Transverse colon (tissue), 4 donors: ENCODE measurements around the gene PGM1. TPM values are rescaled to one million over a fixed set of nuclear protein-coding genes. Genes with fewer than 3 reads are reported as not detected.

ENCODE experiments used
- DNase-seq: peaks from one replicate; pipeline ENCODE4 v3.0.0-alpha.2; 2019
- H3K27ac ChIP-seq, 4 donors: fragments of 200-600 bp; sonication (generic); 2 replicates each; pipeline ENCODE4 v1.5.1; 2016 to 2018; ENCODE audit warnings: inconsistent platforms in 4 of 4
- H3K27me3 ChIP-seq: fragments of 200-600 bp; sonication (generic); 2 replicates; pipeline ENCODE4 v1.5.1; 2017; ENCODE audit warnings: inconsistent platforms
- H3K36me3 ChIP-seq, 4 donors: fragments of 200-600 bp; sonication (generic); 2 replicates each; pipeline ENCODE4 v1.5.1; 2017 to 2019; ENCODE audit warnings: inconsistent platforms in 4 of 4
- H3K4me1 ChIP-seq, 4 donors: fragments of 200-600 bp; sonication (generic); 2 replicates each; pipeline ENCODE4 v1.5.1; 2017 to 2020; ENCODE audit warnings: inconsistent platforms in 4 of 4
- H3K4me3 ChIP-seq, 4 donors: fragments of 200-600 bp; sonication (generic); 1 replicate in 1 of 4; 2 replicates in 3 of 4; pipeline versions ENCODE4 v1.5.1 to v1.6.1; 2017 to 2019; ENCODE audit warnings: inconsistent platforms in 4 of 4
- H3K9me3 ChIP-seq, 2 donors: fragments of 200-600 bp; sonication (generic); 2 replicates each; pipeline ENCODE4 v1.5.1; 2017 to 2019; ENCODE audit warnings: inconsistent platforms in 2 of 2
- EP300 ChIP-seq: sonication (generic); formaldehyde crosslinking; IDR thresholded peaks from one replicate; pipeline ENCODE4 v1.6.1; 2017; ENCODE audit warnings: antibody characterized with exemption, low read depth
- POLR2A ChIP-seq: fragments of 450-650 bp; IDR thresholded peaks from one replicate; pipeline ENCODE4 v1.6.1; 2016; ENCODE audit warnings: antibody characterized with exemption, mild to moderate bottlenecking, moderate library complexity
- POLR2AphosphoS5 ChIP-seq, 3 donors: sonication (generic); formaldehyde crosslinking; IDR thresholded peaks; one replicate each; pipeline ENCODE4 v1.6.1; 2016; ENCODE audit warnings: antibody characterized with exemption in 3 of 3
- WGBS, 2 donors: methylation state at CpG; one replicate each; pipeline ENCODE4 v1.1.5; 2018; ENCODE audit warnings: low coverage in 1 of 2; 5-methylcytosine and 5-hydroxymethylcytosine counted together
- in situ Hi-C, 4 donors: fragments of 200-750 bp; cut with MboI; loops; one replicate each; pipeline versions ENCODE4 v1.15.0 to v1.15.1; 2017; ENCODE audit warnings: low sequenced_read_pairs in 3 of 4, low pct_ligation_motif_present in 1 of 4, low pct_unique_long_range_greater_than_20kb in 1 of 4
- intact Hi-C: fragments of 100-400 bp; cut with DNase I; formaldehyde crosslinking; loops from one replicate; pipeline ENCODE4 v1.15.1; 2023; ENCODE audit warnings: low total_unique reads
- total RNA-seq, 4 donors: library from RNA; depleted of rRNA; stranded (reverse); fragments of >200 nt; gene quantifications; one replicate each; pipeline ENCODE4 v1.1.0, GENCODE V29; 2016
- TF ChIP-seq, protein P1 (sequence below), 5 experiments: fragments of 200-600 bp in 3 of 5; fragments of 450-650 bp in 2 of 5; sonication (generic) in 3 of 5; IDR thresholded peaks; 1 replicate in 2 of 5; 2 replicates in 3 of 5; pipeline ENCODE4 v1.5.1; 2016 to 2017; ENCODE audit warnings: antibody characterized with exemption in 5 of 5, inconsistent platforms in 3 of 5, mild to moderate bottlenecking in 2 of 5, moderate library complexity in 1 of 5

The PGM1 gene
- total RNA-seq, 4 donors from 2014 or later, result 45.0 to 144 (median 103) TPM

DNA sequence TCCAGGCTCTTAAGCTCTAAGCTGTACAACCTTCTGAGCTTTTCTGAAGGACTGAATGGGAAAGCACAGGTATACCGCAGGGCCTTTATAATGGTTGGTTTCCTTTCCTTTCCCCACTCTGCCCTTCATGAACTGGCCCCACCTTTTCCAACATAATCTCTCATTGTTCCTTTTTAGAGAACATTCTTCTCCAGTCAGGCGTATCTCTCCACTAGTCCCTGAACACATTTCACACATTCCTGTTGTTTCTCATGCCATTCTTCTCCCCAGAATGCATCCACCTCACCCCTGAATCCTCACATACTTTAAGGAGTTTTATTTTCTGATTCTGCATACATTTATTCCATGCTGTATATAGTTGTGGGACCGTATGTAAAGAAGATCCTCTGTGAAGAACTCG lies 41.3 kb downstream of the PGM1 start:
- no peaks in the 10 kb centered on the region for H3K4me1 ChIP-seq
- no peak overlapping the region for H3K27ac ChIP-seq
- WGBS, 2 donors, result 93 to 95% methylated on average over 4 of the region's 4 CpGs
- DNase-seq, result no peak
- no peaks in the 10 kb centered on the region for H3K9me3 ChIP-seq
- no peak for TF ChIP-seq EP300
- TF ChIP-seq POLR2A, result no peak
- TF ChIP-seq, protein P1, sequence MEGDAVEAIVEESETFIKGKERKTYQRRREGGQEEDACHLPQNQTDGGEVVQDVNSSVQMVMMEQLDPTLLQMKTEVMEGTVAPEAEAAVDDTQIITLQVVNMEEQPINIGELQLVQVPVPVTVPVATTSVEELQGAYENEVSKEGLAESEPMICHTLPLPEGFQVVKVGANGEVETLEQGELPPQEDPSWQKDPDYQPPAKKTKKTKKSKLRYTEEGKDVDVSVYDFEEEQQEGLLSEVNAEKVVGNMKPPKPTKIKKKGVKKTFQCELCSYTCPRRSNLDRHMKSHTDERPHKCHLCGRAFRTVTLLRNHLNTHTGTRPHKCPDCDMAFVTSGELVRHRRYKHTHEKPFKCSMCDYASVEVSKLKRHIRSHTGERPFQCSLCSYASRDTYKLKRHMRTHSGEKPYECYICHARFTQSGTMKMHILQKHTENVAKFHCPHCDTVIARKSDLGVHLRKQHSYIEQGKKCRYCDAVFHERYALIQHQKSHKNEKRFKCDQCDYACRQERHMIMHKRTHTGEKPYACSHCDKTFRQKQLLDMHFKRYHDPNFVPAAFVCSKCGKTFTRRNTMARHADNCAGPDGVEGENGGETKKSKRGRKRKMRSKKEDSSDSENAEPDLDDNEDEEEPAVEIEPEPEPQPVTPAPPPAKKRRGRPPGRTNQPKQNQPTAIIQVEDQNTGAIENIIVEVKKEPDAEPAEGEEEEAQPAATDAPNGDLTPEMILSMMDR (IDR thresholded peaks at IDR 0.05), result no peak
- no peak for TF ChIP-seq POLR2AphosphoS5 (IDR thresholded peaks at IDR 0.05)
- H3K4me3 ChIP-seq, result no peak overlapping the region
- peaks cover 0 to 30% (median 13%) of the 10 kb centered on the region in 4 donors for H3K36me3 ChIP-seq
- in situ Hi-C loops, result no loop called here
- intact Hi-C loops, result no loop called here
- H3K27me3 ChIP-seq, result no peaks in the 10 kb centered on the region

DNA sequence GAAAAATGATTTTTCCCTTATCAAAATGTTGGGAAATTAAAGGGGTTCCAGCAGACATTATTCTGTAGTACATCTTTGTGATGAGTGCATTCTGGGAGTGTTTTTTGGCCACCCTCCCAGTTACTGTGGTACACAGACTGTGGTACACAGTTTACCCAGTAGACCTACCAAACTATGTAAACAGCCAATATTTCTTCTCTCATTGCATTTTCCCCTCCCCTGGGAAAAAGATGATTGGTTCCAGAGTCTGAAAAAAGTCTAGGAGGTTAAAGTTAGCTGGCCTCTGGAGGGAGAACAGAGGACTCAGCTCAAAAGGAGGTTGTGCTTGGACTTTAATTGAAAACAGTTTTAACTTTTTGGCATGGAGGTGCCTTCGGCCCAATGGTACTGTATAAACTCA lies 42.5 kb downstream of the PGM1 start:
- peaks cover 0 to 19% (median 7%) of the 10 kb centered on the region in 4 donors for H3K36me3 ChIP-seq
- intact Hi-C loops, result no loop called here
- in situ Hi-C loops, result no loop called here
- no peak overlapping the region for H3K27ac ChIP-seq
- H3K4me3 ChIP-seq, result no peak overlapping the region
- 60 to 75% methylated on average over 1 of the region's 1 CpG for WGBS, 2 donors
- TF ChIP-seq EP300 (no peak), POLR2A (no peak), POLR2AphosphoS5 (IDR thresholded peaks at IDR 0.05) (no peak)
- TF ChIP-seq, protein P1 (IDR thresholded peaks at IDR 0.05), result no peak
- H3K27me3 ChIP-seq, result no peaks in the 10 kb centered on the region
- H3K4me1 ChIP-seq, result peaks cover 0 to 6% (median 2%) of the 10 kb centered on the region in 4 donors
- no peak for DNase-seq
- no peaks in the 10 kb centered on the region for H3K9me3 ChIP-seq

DNA sequence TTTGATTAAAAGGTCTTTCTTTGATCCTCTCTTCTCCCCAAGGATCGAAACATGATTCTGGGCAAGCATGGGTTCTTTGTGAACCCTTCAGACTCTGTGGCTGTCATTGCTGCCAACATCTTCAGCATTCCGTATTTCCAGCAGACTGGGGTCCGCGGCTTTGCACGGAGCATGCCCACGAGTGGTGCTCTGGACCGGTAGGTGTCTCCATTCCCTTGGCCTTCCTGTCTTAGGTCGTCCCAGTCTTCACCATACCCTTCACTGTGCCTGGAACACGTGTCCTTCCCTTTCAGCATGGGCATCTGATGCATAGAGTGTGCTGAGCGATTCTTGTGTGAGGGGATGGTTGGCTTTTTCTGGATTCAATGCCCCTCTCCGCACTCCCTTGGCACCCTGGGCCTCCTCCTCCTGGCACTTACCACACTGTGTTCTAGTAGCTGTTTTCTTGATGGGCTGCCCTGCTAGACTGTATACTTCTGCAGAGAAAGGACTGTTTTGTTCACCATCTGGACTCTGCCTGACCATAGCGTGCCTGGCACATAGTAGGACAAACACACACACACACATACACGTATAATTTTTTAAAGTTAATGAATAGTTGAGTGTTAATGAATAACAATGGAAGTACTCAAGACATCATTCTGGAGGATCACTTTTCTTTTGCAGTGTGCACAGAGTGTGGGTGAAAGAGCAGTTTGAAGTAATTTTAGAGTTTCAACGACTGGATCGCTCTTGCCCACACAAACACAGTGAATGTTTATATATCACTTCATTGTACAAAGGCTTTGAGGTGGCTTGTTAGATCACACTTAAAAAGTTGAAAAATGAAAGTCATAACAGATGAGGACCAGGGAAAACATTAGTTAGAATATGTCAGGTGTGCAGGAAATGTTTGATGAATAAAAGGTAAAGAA lies 43.2 kb downstream of the PGM1 start:
- no peaks in the 10 kb centered on the region for H3K9me3 ChIP-seq
- H3K36me3 ChIP-seq, result peaks cover 0 to 19% (median 5%) of the 10 kb centered on the region in 4 donors
- DNase-seq, result no peak
- H3K4me3 ChIP-seq, result no peak overlapping the region
- intact Hi-C loops (no loop called here), in situ Hi-C loops (no loop called here)
- peaks cover 0 to 11% (median 5%) of the 10 kb centered on the region in 4 donors for H3K4me1 ChIP-seq
- 87% methylated on average over 15 of the region's 15 CpGs; no CpG with 5 or more reads in 1 of the 2 donors for WGBS, 2 donors
- no peak for TF ChIP-seq POLR2AphosphoS5 (IDR thresholded peaks at IDR 0.05)
- TF ChIP-seq, protein P1 (IDR thresholded peaks at IDR 0.05), result no peak
- no peaks in the 10 kb centered on the region for H3K27me3 ChIP-seq
- H3K27ac ChIP-seq, result no peak overlapping the region

DNA sequence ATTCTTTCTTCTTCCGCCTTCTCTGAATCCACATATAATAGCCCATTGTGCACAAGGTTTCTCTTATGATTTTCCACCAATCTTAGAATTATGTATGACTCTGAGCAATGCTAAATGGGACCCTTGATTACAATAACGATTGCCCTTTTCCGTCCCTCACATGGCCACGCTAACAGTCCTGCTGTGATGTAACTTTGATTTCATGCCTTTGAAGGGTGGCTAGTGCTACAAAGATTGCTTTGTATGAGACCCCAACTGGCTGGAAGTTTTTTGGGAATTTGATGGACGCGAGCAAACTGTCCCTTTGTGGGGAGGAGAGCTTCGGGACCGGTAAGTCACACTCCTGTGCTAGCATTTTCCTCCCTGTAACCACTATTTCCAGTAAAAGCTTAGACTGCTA lies 45.3 kb downstream of the PGM1 start:
- no peak overlapping the region for H3K27ac ChIP-seq
- intact Hi-C loops (no loop called here), in situ Hi-C loops (no loop called here)
- no peak for DNase-seq
- H3K27me3 ChIP-seq, result no peaks in the 10 kb centered on the region
- H3K4me1 ChIP-seq, result peaks cover 2 to 22% (median 5%) of the 10 kb centered on the region in 4 donors
- WGBS, 2 donors, result 91 to 100% methylated on average over 1 to 8 of the region's 8 CpGs
- H3K9me3 ChIP-seq, result no peaks in the 10 kb centered on the region
- peaks cover 0 to 11% (median 4%) of the 10 kb centered on the region in 4 donors for H3K36me3 ChIP-seq
- H3K4me3 ChIP-seq, result no peak overlapping the region
- TF ChIP-seq POLR2A, result no peak
- TF ChIP-seq, protein P1 (IDR thresholded peaks at IDR 0.05), result no peak
